KMS-11 (cell line): ENCODE measurements around the gene POLDIP2.

Experiments
- H2AFZ ChIP-seq: fragments of 200-600 bp; sonication (generic); 2 replicates; pipeline ENCODE4 v1.6.1; 2016; ENCODE audit warnings: antibody characterized with exemption, mixed run types, low read depth
- H3K27ac ChIP-seq: fragments of 200-600 bp; sonication (generic); 2 replicates; pipeline ENCODE4 v1.6.1; 2016; ENCODE audit warnings: mild to moderate bottlenecking, mixed run types
- H3K27me3 ChIP-seq: fragments of 200-600 bp; sonication (generic); 2 replicates; pipeline ENCODE4 v1.6.1; 2017; ENCODE audit warnings: mild to moderate bottlenecking, low read depth, mixed run types, moderate library complexity; ENCODE audit not compliant: insufficient read depth
- H3K36me3 ChIP-seq: fragments of 200-600 bp; sonication (generic); 2 replicates; pipeline ENCODE4 v1.6.1; 2017; ENCODE audit warnings: mild to moderate bottlenecking, mixed run types; ENCODE audit not compliant: insufficient read depth
- H3K4me1 ChIP-seq: fragments of 200-600 bp; sonication (generic); 2 replicates; pipeline ENCODE4 v1.6.1; 2016; ENCODE audit warnings: mild to moderate bottlenecking, low read depth, mixed run types; ENCODE audit not compliant: poor library complexity, severe bottlenecking
- H3K4me2 ChIP-seq: fragments of 200-600 bp; sonication (generic); 2 replicates; pipeline ENCODE4 v1.7.0; 2016; ENCODE audit warnings: mild to moderate bottlenecking, mixed run types
- H3K4me3 ChIP-seq: fragments of 200-600 bp; sonication (generic); IDR thresholded peaks from 2 replicates; pipeline ENCODE4 v1.6.1; 2017; ENCODE audit warnings: low read depth, low read length, mixed read lengths; ENCODE audit not compliant: insufficient read depth
- H3K79me2 ChIP-seq: fragments of 200-600 bp; sonication (generic); 2 replicates; pipeline ENCODE4 v1.6.1; 2016; ENCODE audit warnings: low read depth, mixed run types; ENCODE audit not compliant: insufficient read depth
- H3K9ac ChIP-seq: fragments of 200-600 bp; sonication (generic); 2 replicates; pipeline ENCODE4 v1.6.1; 2016; ENCODE audit warnings: mild to moderate bottlenecking, mixed run types
- H4K20me1 ChIP-seq: fragments of 200-600 bp; sonication (generic); 2 replicates; pipeline ENCODE4 v1.6.1; 2016; ENCODE audit warnings: mild to moderate bottlenecking, mixed run types; ENCODE audit not compliant: insufficient read depth
- TF ChIP-seq, protein P1 (sequence below): fragments of 200-600 bp; sonication (generic); conservative IDR thresholded peaks from 2 replicates; pipeline ENCODE4 v1.6.1; 2017; ENCODE audit warnings: low read depth, mild to moderate bottlenecking, antibody characterized with exemption, low read length, moderate library complexity, mixed read lengths

The POLDIP2 gene

DNA sequence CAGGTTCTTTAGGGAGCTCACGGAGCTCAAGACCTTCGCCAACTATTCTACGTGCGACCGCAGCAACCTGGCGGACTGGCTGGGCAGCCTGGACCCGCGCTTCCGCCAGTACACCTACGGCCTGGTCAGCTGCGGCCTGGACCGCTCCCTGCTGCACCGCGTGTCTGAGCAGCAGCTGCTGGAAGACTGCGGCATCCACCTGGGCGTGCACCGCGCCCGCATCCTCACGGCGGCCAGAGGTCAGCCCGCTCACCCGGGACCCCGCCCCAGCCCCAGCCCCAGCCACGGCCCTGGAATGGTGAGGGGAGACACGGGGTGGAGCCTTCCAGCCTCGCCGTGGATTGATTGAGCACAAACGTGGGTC is 27.7 kb upstream of the POLDIP2 start:
- H4K20me1 ChIP-seq, result no peaks in the 10 kb centered on the region
- H2AFZ ChIP-seq, result no peak overlapping the region
- no peaks in the 10 kb centered on the region for H3K27me3 ChIP-seq
- no peaks in the 10 kb centered on the region for H3K36me3 ChIP-seq
- H3K4me2 ChIP-seq, result no peak overlapping the region
- no peak overlapping the region for H3K27ac ChIP-seq
- TF ChIP-seq, protein P1, sequence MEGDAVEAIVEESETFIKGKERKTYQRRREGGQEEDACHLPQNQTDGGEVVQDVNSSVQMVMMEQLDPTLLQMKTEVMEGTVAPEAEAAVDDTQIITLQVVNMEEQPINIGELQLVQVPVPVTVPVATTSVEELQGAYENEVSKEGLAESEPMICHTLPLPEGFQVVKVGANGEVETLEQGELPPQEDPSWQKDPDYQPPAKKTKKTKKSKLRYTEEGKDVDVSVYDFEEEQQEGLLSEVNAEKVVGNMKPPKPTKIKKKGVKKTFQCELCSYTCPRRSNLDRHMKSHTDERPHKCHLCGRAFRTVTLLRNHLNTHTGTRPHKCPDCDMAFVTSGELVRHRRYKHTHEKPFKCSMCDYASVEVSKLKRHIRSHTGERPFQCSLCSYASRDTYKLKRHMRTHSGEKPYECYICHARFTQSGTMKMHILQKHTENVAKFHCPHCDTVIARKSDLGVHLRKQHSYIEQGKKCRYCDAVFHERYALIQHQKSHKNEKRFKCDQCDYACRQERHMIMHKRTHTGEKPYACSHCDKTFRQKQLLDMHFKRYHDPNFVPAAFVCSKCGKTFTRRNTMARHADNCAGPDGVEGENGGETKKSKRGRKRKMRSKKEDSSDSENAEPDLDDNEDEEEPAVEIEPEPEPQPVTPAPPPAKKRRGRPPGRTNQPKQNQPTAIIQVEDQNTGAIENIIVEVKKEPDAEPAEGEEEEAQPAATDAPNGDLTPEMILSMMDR, result no peak
- no peak overlapping the region for H3K9ac ChIP-seq
- no peak overlapping the region for H3K4me3 ChIP-seq
- H3K4me1 ChIP-seq, result no peaks in the 10 kb centered on the region
- no peaks in the 10 kb centered on the region for H3K79me2 ChIP-seq

DNA sequence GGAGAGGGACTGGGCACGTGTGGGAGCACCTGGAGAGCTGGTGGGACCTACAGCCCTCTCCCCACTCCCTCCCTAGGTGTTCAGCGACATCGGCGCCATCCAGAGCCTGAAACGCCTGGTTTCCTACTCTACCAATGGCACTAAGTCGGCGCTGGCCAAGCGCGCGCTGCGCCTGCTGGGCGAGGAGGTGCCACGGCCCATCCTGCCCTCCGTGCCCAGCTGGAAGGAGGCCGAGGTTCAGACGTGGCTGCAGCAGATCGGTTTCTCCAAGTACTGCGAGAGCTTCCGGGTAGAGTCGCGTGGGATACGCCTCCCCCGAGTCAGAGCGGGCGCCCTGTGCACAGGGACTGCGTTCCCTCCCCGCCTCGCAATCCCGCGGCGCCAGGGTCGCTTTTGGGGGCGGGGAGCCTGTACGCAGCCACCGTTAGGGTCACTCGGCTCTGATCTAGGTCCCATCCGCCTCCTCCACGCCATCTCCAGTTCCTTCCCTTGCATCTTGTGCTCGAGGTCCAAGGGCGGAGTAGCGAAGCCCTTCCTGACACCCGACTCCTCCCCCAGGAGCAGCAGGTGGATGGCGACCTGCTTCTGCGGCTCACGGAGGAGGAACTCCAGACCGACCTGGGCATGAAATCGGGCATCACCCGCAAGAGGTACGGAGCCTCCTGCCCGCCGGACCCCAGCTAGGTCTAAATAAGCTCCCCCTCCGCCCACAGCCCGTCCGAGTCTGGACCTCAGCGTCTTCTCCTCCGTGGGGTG is 27.1 kb upstream of the POLDIP2 start:
- TF ChIP-seq, protein P1, result no peak
- Histone ChIP-seq H3K27ac (no peak overlapping the region), H3K4me2 (no peak overlapping the region), H3K79me2 (no peaks in the 10 kb centered on the region), H3K9ac (no peak overlapping the region), H3K4me3 (no peak overlapping the region), H3K27me3 (no peaks in the 10 kb centered on the region), H3K36me3 (no peaks in the 10 kb centered on the region), H3K4me1 (no peaks in the 10 kb centered on the region), H2AFZ (no peak overlapping the region), H4K20me1 (no peaks in the 10 kb centered on the region)

DNA sequence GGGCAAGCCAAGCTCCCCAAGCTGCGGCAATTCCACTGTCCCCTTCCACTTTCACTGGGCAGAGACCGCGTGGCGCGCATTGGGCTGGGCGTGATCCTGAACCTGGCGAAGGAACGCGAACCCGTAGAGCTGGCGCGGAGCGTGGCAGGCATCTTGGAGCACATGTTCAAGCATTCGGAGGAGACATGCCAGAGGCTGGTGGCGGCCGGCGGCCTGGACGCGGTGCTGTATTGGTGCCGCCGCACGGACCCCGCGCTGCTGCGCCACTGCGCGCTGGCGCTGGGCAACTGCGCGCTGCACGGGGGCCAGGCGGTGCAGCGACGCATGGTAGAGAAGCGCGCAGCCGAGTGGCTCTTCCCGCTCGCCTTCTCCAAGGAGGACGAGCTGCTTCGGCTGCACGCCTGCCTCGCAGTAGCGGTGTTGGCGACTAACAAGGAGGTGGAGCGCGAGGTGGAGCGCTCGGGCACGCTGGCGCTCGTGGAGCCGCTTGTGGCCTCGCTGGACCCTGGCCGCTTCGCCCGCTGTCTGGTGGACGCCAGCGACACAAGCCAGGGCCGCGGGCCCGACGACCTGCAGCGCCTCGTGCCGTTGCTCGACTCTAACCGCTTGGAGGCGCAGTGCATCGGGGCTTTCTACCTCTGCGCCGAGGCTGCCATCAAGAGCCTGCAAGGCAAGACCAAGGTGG is 24.0 kb upstream of the POLDIP2 start:
- Histone ChIP-seq H2AFZ (no peak overlapping the region), H3K9ac (no peak overlapping the region), H3K27me3 (no peaks in the 10 kb centered on the region), H3K4me1 (no peaks in the 10 kb centered on the region), H3K4me2 (no peak overlapping the region), H3K79me2 (no peaks in the 10 kb centered on the region), H3K27ac (no peak overlapping the region), H3K4me3 (no peak overlapping the region), H3K36me3 (no peaks in the 10 kb centered on the region), H4K20me1 (no peaks in the 10 kb centered on the region)
- TF ChIP-seq, protein P1, result no peak

DNA sequence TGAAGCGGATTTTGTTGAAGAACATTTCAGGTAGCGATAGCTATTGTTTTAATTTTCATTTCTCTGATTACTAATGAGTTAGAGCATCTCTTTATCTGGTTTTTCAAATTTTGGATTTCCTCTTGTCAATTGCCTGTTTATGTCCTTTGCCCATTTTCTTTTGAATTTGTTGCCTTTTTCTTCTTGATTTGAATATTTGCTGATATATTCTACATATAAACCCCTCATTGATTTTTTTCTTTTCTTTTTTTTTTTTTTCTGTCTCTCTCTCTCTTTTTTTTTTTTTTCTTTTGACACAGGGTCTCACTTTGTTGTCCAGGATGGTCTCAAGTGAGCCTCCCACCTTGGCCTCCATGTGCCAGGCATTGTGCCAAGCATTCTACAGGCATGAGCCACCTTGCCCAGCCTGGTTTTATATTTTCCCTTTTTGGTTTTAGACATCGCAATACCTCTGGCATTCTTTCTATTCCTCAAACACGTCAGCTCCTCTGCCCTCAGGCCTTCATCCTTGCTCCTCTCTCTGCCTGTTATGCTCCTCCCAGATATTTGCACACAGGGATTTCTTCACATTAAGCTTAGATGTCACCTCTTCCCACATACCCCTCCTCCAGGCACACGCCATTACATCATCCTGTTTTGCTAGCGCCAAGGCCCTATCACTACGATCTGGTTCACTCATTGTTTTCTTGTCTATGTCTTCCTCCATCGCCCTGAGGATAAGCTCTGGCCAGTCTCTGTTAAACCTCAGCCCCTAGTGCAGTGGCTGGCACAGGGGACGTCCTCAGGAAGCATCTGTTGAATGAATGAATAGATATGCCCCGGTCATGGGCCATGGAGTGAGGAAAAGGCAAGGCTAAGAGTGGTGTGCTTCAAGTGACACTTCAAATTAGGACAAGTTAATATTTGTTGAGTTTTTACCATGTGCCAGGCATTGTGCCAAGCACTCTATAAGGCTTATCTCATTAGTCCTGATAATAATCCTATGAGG is 22.8 kb upstream of the POLDIP2 start:
- Histone ChIP-seq H3K4me2 (no peak overlapping the region), H3K27me3 (no peaks in the 10 kb centered on the region), H3K4me1 (no peaks in the 10 kb centered on the region), H3K9ac (no peak overlapping the region), H3K4me3 (no peak overlapping the region), H3K79me2 (no peaks in the 10 kb centered on the region), H3K36me3 (no peaks in the 10 kb centered on the region), H3K27ac (no peak overlapping the region), H4K20me1 (no peaks in the 10 kb centered on the region), H2AFZ (no peak overlapping the region)
- TF ChIP-seq, protein P1, result no peak
